Spleen (tissue), 11 donors: ENCODE results near the gene RUNDC3A. TPM values are rescaled to one million over a fixed set of nuclear protein-coding genes. Genes with fewer than 3 reads are reported as not detected.

Experiments used
- DNase-seq: peaks from one replicate; pipeline ENCODE4 v3.0.0-alpha.2; 2020
- H3K27ac ChIP-seq, 8 donors: fragments of 200-600 bp; sonication (generic) in 7 of 8; 1 replicate in 4 of 8; 2 replicates in 4 of 8; pipeline versions ENCODE4 v1.5.0 to v1.8.0; 2016 to 2021; ENCODE audit warnings: inconsistent platforms in 4 of 8, mild to moderate bottlenecking in 4 of 8, moderate library complexity in 1 of 8
- H3K27me3 ChIP-seq, 7 donors: fragments of 200-600 bp; sonication (generic) in 6 of 7; replicated peaks in 1 of 7; 1 replicate in 4 of 7; 2 replicates in 3 of 7; pipeline versions ENCODE4 v1.5.0 to v1.8.0; 2016 to 2021; ENCODE audit warnings: inconsistent platforms in 3 of 7, mild to moderate bottlenecking in 1 of 7
- H3K36me3 ChIP-seq, 6 donors: fragments of 200-600 bp; sonication (generic) in 5 of 6; 1 replicate in 4 of 6; 2 replicates in 2 of 6; pipeline versions ENCODE4 v1.5.0 to v1.8.0; 2016 to 2021; ENCODE audit warnings: inconsistent platforms in 2 of 6
- H3K4me1 ChIP-seq, 6 donors: fragments of 200-600 bp; sonication (generic) in 5 of 6; 1 replicate in 3 of 6; 2 replicates in 3 of 6; pipeline versions ENCODE4 v1.5.0 to v1.8.0; 2016 to 2021; ENCODE audit warnings: inconsistent platforms in 3 of 6
- H3K4me3 ChIP-seq, 8 donors: fragments of 200-600 bp; sonication (generic) in 7 of 8; 1 replicate in 4 of 8; 2 replicates in 4 of 8; pipeline versions ENCODE4 v1.5.0 to v1.8.0; 2016 to 2021; ENCODE audit warnings: inconsistent platforms in 4 of 8, mild to moderate bottlenecking in 4 of 8, moderate library complexity in 2 of 8
- H3K9me3 ChIP-seq, 8 donors: fragments of 200-600 bp; sonication (generic) in 7 of 8; 1 replicate in 4 of 8; 2 replicates in 4 of 8; pipeline versions ENCODE4 v1.5.0 to v1.8.0; 2016 to 2021; ENCODE audit warnings: inconsistent platforms in 4 of 8
- CTCF ChIP-seq, 11 experiments: fragments of 200-600 bp in 7 of 11; fragments of 450-650 bp in 4 of 11; sonication (generic) in 4 of 11; IDR thresholded peaks in 8 of 11; conservative IDR thresholded peaks in 3 of 11; 1 replicate in 7 of 11; 2 replicates in 4 of 11; pipeline versions ENCODE4 v1.4.0 to v1.8.0; 2016 to 2021; ENCODE audit warnings: antibody characterized with exemption in 11 of 11, inconsistent platforms in 4 of 11, mild to moderate bottlenecking in 1 of 11
- POLR2A ChIP-seq, 3 donors: fragments of 450-650 bp; IDR thresholded peaks; one replicate each; pipeline ENCODE4 v1.5.1; 2017; ENCODE audit warnings: antibody characterized with exemption in 3 of 3, mild to moderate bottlenecking in 1 of 3
- POLR2AphosphoS5 ChIP-seq, 3 donors: sonication (generic); formaldehyde crosslinking; IDR thresholded peaks; one replicate each; pipeline ENCODE4 v1.5.1; 2017; ENCODE audit warnings: antibody characterized with exemption in 3 of 3
- WGBS, 5 donors: extraction: QIAGEN DNeasy Blood & Tissue Kit in 3 of 5; methylation state at CpG; one replicate each; pipeline versions ENCODE4 v1.1.5 to v1.1.7; 2013 to 2018; 5-methylcytosine and 5-hydroxymethylcytosine counted together
- intact Hi-C: fragments of 100-400 bp; cut with DNase I; formaldehyde crosslinking; loops from one replicate; pipeline ENCODE4 v1.15.0; 2023; ENCODE audit warnings: low total_unique reads
- polyA plus RNA-seq, 3 donors: library from polyadenylated mRNA; stranded (reverse); fragments of 200-250 nt; gene quantifications; one replicate each; pipeline ENCODE4 v1.2.1, GENCODE V29; 2013
- total RNA-seq, 7 donors: library from RNA; depleted of rRNA in 3 of 7; stranded (reverse); fragments of >200 nt in 3 of 7; fragmentation: NEBNext Ultra II Directional in 4 of 7; extraction: Animal tissue kit (Norgen Biotek cat#: 25700) in 4 of 7; gene quantifications; one replicate each; pipeline versions ENCODE4 v1.1.0 to v1.2.1, GENCODE V29; 2016 to 2021
- donor health status: healthy with polysubstance abuse.
- donor health status: DM: no; HTN: no; CAD: no; lungs with moderate emphysema.
- donor health status: DM: no; HTN: no; CAD: no.
- donor health status: Bipolar disorder and iron deficiency.
- donor health status: healthy.
- donor health status: DM: no; HTN: no; CAD: no.
- donor health status: DM: yes; HTN: yes; CAD: no.

Gene RUNDC3A
- total and polyA plus RNA-seq, 10 donors, result 0.48 to 14.6 (median 1.7) TPM

GRCh38 chr17:44272954-44273353, 35.4 kb upstream of the RUNDC3A start:
- TF ChIP-seq POLR2A (IDR thresholded peaks at IDR 0.05), result no peak
- TF ChIP-seq CTCF (IDR thresholded peaks at IDR 0.05 in 8 of 11, conservative IDR thresholded peaks at IDR 0.05 in 3 of 11), result no peak
- no peak for TF ChIP-seq POLR2AphosphoS5 (IDR thresholded peaks at IDR 0.05)
- WGBS, 5 donors, result 67 to 86% (median 81%) methylated on average over 6 of the region's 6 CpGs
- H3K27ac ChIP-seq, result no peak overlapping the region
- peaks cover 0 to 8% (median 0%) of the 10 kb centered on the region in 6 donors for H3K4me1 ChIP-seq
- H3K9me3 ChIP-seq, result no peaks in the 10 kb centered on the region
- intact Hi-C loops, result loop anchor here (10.0 kb wide), 1 partner anchor 48 kb away; no protein-coding TSS in a partner anchor
- H3K36me3 ChIP-seq, result no peaks in the 10 kb centered on the region
- DNase-seq, result no peak
- H3K27me3 ChIP-seq, result no peaks in the 10 kb centered on the region
- no peak overlapping the region for H3K4me3 ChIP-seq

- WGBS, 5 donors, result 93 to 97% (median 94%) methylated on average over 5 of the region's 5 CpGs
- no peaks in the 10 kb centered on the region for H3K27me3 ChIP-seq
- TF ChIP-seq CTCF (IDR thresholded peaks at IDR 0.05 in 8 of 11, conservative IDR thresholded peaks at IDR 0.05 in 3 of 11) (no peak), POLR2A (IDR thresholded peaks at IDR 0.05) (no peak), POLR2AphosphoS5 (IDR thresholded peaks at IDR 0.05) (no peak)
- no peak overlapping the region for H3K27ac ChIP-seq
- H3K4me3 ChIP-seq, result no peak overlapping the region
- DNase-seq, result no peak
- H3K4me1 ChIP-seq, result peaks cover 0 to 12% (median under 1%) of the 10 kb centered on the region in 6 donors
- H3K9me3 ChIP-seq, result no peaks in the 10 kb centered on the region
- intact Hi-C loops, result loop anchor here (10.0 kb wide), 1 partner anchor 49 kb away; no protein-coding TSS in a partner anchor
- no peaks in the 10 kb centered on the region for H3K36me3 ChIP-seq
These were observed 34.8 kb upstream of the RUNDC3A start for GRCh38 chr17:44273607-44274006.

GRCh38 chr17:44277976-44278375, 30.4 kb upstream of the RUNDC3A start:
- no peaks in the 10 kb centered on the region for H3K36me3 ChIP-seq
- no peak for DNase-seq
- H3K9me3 ChIP-seq, result no peaks in the 10 kb centered on the region
- no peak for TF ChIP-seq POLR2AphosphoS5 (IDR thresholded peaks at IDR 0.05)
- TF ChIP-seq CTCF (IDR thresholded peaks at IDR 0.05 in 8 of 11, conservative IDR thresholded peaks at IDR 0.05 in 3 of 11), result no peak
- 75 to 93% (median 90%) methylated on average over 4 of the region's 4 CpGs for WGBS, 5 donors
- H3K4me1 ChIP-seq, result peaks cover 12 to 33% (median 25%) of the 10 kb centered on the region in 6 donors
- H3K27me3 ChIP-seq, result no peaks in the 10 kb centered on the region
- intact Hi-C loops, result loop anchor here (10.0 kb wide), 1 partner anchor 53 kb away; no protein-coding TSS in a partner anchor
- no peak overlapping the region for H3K4me3 ChIP-seq
- no peak overlapping the region for H3K27ac ChIP-seq

- no peaks in the 10 kb centered on the region for H3K36me3 ChIP-seq
- 75 to 90% (median 86%) methylated on average over 2 of the region's 2 CpGs for WGBS, 5 donors
- TF ChIP-seq CTCF (IDR thresholded peaks at IDR 0.05 in 8 of 11, conservative IDR thresholded peaks at IDR 0.05 in 3 of 11) (no peak), POLR2AphosphoS5 (IDR thresholded peaks at IDR 0.05) (no peak), POLR2A (IDR thresholded peaks at IDR 0.05) (no peak)
- H3K27ac ChIP-seq, result peak overlapping the region in 7 of 8 donors; percentile 61 to 87 (median 80)
- intact Hi-C loops, result loop anchor here (10.0 kb wide), 1 partner anchor 55 kb away; no protein-coding TSS in a partner anchor
- no peak for DNase-seq
- H3K9me3 ChIP-seq, result no peaks in the 10 kb centered on the region
- H3K27me3 ChIP-seq, result no peaks in the 10 kb centered on the region
- peak overlapping the region in 1 of 8 donors; percentile 17 for H3K4me3 ChIP-seq
- H3K4me1 ChIP-seq, result peaks cover 12 to 33% (median 25%) of the 10 kb centered on the region in 6 donors
These were observed 29.1 kb upstream of the RUNDC3A start for GRCh38 chr17:44279346-44279665.
